GM13977 (cell line): ENCODE measurements around the gene ENTR1.

ENCODE experiments used
- DNase-seq: peaks from one replicate; pipeline ENCODE4 v3.0.0; 2012; ENCODE audit warnings: low spot score
- in situ Hi-C: fragments of 300-500 bp; cut with MboI; formaldehyde crosslinking; loops from one replicate; pipeline ENCODE4 v1.12.0; 2022; ENCODE audit warnings: low sequenced_read_pairs, low pct_unique_long_range_greater_than_20kb, mixed read lengths, inconsistent platforms; ENCODE audit not compliant: unreplicated experiment
- TF ChIP-seq, protein P1 (sequence below): IDR thresholded peaks from 2 replicates; pipeline ENCODE4 v1.5.1; 2012; ENCODE audit warnings: mild to moderate bottlenecking, control low read depth; ENCODE audit not compliant: insufficient read depth; ENCODE audit errors: extremely low read depth, missing control alignments

ENTR1 gene

GRCh38 chr9:136370037-136370436 is 40.4 kb downstream of the ENTR1 start:
- DNase-seq, result no peak
- TF ChIP-seq, protein P1, sequence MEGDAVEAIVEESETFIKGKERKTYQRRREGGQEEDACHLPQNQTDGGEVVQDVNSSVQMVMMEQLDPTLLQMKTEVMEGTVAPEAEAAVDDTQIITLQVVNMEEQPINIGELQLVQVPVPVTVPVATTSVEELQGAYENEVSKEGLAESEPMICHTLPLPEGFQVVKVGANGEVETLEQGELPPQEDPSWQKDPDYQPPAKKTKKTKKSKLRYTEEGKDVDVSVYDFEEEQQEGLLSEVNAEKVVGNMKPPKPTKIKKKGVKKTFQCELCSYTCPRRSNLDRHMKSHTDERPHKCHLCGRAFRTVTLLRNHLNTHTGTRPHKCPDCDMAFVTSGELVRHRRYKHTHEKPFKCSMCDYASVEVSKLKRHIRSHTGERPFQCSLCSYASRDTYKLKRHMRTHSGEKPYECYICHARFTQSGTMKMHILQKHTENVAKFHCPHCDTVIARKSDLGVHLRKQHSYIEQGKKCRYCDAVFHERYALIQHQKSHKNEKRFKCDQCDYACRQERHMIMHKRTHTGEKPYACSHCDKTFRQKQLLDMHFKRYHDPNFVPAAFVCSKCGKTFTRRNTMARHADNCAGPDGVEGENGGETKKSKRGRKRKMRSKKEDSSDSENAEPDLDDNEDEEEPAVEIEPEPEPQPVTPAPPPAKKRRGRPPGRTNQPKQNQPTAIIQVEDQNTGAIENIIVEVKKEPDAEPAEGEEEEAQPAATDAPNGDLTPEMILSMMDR, result no peak
- in situ Hi-C loops, result no loop called here

DNA sequence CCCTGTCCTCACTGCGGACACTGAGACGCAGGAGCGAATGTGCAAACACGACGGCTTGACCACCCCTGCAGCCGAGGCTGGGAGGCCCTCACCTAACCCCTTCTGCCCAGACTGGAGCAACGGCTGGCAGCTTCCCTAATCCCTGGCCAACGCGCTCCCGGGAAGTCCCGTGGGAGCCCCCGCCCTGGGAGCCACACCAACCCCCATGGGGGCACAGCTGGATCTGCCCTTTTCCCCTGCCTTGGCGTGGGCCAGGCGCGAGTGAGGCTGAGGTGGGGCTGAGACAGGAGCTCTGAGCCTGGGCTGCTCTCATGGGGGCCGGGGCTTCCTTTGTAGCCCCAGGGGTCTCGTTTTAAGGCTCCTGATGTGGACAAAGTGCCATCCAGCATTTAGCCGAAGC is 42.2 kb downstream of the ENTR1 start:
- TF ChIP-seq, protein P1, result no peak
- in situ Hi-C loops, result no loop called here

DNA sequence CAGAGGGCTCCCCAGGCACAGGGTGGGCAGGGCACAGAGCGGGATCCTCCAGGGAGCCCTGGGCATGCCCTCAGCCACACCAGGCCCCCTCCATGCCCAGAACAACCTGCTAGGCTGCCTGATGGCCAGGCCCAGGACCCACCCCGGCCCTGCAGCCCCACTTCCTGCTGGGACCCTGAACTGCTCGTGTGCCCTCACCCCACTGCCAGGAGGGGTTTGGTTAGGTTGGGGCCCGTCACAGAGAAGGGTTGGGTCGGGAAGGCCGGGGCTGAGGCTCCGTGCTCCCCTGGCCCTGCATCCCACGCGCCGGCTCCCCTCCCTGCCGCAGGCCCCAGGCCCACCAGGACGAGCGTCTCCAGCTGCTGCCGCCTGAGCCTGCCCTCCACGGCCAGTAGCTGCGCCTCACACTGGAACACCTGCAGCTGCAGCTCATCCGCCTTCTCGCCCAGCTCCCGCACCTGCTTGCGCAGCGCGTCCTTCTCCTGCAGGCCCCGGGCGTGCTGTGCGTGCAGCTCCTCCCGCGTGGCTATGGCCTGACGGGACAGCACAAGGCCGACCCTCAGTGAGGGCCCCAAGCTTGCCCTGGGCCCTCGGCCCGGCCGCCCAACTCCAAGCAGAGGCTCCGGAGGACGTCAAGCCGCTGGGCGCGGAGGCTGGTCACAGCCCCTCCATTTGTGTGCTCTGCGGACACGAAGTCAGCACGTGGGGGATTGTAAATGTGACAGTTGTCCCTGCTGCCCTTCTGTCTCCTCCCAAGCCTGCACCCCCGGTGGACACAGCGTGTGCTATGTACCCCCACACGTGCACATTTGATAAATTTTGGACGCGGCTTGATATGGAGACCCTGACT is 42.9 kb downstream of the ENTR1 start:
- in situ Hi-C loops, result no loop called here
- TF ChIP-seq, protein P1, result no peak
- no peak for DNase-seq

More for the DNA sequence above, 42.2 kb downstream of the ENTR1 start:
- DNase-seq, result no peak

- TF ChIP-seq, protein P1, result no peak
- in situ Hi-C loops, result no loop called here
- DNase-seq, result no peak
Measured at GRCh38 chr9:136366826-136367225, 43.6 kb downstream of the ENTR1 start.

DNA sequence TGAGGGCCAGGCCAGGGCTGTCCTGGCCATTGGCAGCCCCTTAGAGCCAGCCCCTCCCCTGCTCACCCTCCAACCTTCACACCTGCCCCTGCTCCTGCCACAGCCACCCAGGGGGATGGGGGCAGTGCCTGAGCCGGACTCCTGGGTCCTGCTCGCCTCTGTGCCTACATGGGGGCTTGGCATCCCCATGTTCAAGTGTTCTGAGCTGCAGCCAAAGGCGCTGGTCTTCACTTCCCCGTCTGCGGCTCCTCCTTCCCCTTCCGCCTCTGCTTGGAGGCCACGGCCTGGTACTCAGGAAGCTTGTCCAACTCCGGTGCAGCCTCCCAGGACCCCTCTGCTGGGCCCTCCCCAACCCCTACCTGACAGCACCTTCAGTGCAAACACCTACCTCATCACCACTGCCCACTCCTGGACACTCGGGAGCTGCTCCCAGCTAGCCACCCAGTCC is 44.6 kb downstream of the ENTR1 start:
- in situ Hi-C loops, result no loop called here
- TF ChIP-seq, protein P1, result no peak
- DNase-seq, result no peak

- no peak for DNase-seq
- in situ Hi-C loops, result no loop called here
Measured at GRCh38 chr9:136364942-136365774, 45.3 kb downstream of the ENTR1 start.

More at GRCh38 chr9:136364942-136365774, 45.3 kb downstream of the ENTR1 start:
- TF ChIP-seq, protein P1, result no peak
